Mucosa of stomach (tissue), 1 donor: Measurements from ENCODE around the gene BPIFB2.
"Not testable (repeated sequence)": the region's sequence is repeated elsewhere in the genome, so short reads cannot be mapped to it uniquely, and the experiment has no call there.

Source experiments
- H3K27me3 ChIP-seq: one replicate; pipeline ENCODE4 v1.7.0; 2013; ENCODE audit warnings: mild to moderate bottlenecking, low read length; ENCODE audit not compliant: control insufficient read depth, insufficient read depth
- H3K36me3 ChIP-seq: one replicate; pipeline ENCODE4 v1.7.0; 2013; ENCODE audit warnings: low read length; ENCODE audit not compliant: control insufficient read depth, insufficient read depth
- H3K4me1 ChIP-seq: one replicate; pipeline ENCODE4 v1.7.0; 2013; ENCODE audit warnings: mild to moderate bottlenecking, low read length; ENCODE audit not compliant: control insufficient read depth, insufficient read depth
- H3K4me3 ChIP-seq: one replicate; pipeline ENCODE4 v1.7.0; 2013; ENCODE audit warnings: low read length
- H3K9ac ChIP-seq: one replicate; pipeline ENCODE4 v1.7.0; 2013; ENCODE audit warnings: mild to moderate bottlenecking, low read length, moderate library complexity
- H3K9me3 ChIP-seq: one replicate; pipeline ENCODE4 v1.7.0; 2013; ENCODE audit warnings: mild to moderate bottlenecking, low read length, moderate library complexity; ENCODE audit not compliant: control insufficient read depth
- donor health status: Pancreatic carcinoma.

Gene BPIFB2

DNA sequence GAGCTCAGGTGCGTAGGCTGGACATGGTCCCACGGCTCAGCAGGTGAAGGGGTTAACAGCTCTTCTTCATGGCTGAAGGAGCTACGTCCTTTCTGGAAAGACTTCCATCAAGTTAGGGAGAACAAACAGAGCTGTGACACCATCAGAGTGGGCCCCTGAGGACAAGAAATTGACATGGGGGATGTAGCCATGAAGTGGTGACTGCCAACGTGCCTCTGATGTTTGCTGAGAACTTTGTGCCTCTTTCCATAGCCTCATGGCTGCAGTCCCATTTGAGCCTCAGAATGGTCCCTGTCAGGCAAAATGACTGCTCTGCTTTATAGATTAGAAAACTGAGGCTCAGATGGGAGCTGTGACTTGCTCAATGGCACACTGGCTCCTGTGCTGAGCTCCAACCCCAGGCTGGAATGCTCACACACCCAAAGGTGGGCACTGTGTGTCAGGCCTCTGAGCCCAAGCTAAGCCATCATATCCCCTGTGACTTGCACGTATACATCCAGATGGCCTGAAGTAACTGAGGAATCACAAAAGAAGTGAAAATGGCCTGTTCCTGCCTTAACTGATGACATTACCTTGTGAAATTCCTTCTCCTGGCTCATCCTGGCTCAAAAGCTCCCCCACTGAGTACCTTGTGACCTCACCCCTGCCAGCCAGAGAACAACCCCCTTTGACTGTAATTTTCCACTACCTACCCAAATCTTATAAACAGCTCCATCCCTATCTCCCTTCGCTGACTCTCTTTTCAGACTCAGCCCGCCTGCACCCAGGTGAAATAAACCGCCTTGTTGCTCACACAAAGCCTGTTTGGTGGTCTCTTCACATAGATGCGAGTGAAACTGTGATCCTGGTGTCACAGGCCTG lies 33.1 kb upstream of the BPIFB2 start:
- H3K9ac ChIP-seq, H3K9me3 ChIP-seq, H3K4me1 ChIP-seq, H3K4me3 ChIP-seq, H3K36me3 ChIP-seq, H3K27me3 ChIP-seq: not testable (repeated sequence)

DNA sequence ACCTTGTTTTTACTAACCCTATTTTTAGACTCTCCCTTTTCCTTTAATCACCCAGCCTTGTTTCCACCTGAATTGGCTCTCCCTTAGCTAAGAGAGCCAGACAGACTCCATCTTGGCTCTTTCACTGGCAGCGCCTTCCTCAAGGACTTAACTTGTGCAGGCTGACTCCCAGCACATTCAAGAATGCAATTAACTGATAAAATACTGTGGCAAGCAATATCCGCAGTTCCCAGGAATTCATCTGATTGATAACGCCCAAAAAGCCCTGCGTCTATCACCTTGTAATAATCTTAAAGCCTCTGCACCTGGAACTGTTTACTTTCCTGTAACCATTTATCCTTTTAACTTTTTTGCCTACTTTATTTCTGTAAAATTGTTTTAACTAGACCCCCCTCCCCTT lies 32.4 kb upstream of the BPIFB2 start:
- not testable (repeated sequence) for H3K4me3 ChIP-seq, H3K36me3 ChIP-seq, H3K9me3 ChIP-seq, H3K27me3 ChIP-seq, H3K9ac ChIP-seq, H3K4me1 ChIP-seq

DNA sequence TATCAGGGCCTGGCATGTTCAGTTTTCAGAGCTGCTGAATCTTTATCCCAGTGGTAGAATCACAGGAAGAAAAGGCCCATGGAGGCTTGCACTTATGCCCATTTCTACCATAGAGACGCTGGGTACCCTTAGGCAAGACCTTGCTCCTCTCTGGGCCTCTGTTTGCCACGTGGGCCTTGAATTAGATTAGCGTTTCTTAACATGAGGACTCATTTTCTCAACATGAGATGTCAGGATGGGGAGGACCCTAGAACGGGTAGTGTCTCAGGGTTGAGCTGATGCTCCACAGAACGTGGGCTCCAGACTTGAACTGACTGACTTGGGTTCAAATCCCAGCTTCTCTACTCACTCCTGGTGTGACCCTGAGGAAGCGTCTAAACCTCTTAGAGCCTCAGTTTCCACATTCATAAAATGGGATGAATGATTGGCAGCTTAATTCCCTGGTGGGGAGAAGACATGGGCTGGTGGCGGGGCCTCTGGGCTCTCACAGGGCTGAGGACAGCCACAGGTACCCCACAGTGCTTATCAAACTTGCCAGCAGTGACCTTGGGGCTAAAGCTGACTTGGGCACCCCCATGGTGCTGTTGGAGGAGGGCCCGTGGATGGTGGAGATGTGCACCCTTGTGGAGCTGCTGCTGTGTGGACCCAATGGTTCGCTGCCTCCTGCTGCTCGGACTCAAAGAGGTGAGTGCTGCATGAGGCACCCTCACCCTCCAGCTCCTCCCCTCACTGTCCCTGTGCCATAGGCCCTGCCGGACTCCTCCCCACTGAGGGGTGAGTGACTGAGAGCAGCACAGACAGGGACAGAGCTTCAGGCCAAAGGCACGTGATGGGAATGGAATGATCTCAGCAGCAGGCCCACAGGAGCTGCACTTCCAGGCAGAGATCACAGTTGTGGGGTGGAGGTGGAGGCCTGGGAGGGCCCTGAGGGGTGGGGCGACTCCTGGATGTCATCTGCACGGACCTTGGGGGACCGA lies 31.5 kb upstream of the BPIFB2 start:
- no peaks in the 10 kb centered on the region for H3K4me1 ChIP-seq
- no peak overlapping the region for H3K4me3 ChIP-seq
- H3K36me3 ChIP-seq: no peaks in the 10 kb centered on the region
- no peaks in the 10 kb centered on the region for H3K27me3 ChIP-seq
- no peaks in the 10 kb centered on the region for H3K9me3 ChIP-seq
- no peak overlapping the region for H3K9ac ChIP-seq

DNA sequence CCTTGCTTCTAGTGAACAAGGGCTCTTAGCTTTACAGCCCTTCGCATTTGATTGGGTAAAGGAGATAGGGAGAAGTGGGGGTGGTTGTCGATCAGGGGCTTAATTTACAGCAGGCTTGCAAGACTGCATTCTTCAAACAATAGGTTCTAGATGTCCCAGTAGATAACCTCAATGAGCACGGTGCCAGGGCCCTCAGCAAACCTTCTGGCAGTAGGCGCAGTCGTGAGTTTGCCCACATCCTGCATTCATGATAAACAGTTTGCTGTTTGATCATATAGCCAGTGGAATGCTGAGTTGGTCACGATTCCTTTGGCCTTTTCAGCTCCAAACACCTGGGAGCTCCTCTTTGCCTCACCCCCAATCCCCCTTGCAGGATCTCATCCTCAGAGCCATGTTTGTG lies 30.8 kb upstream of the BPIFB2 start:
- Histone ChIP-seq H3K4me1 (no peaks in the 10 kb centered on the region), H3K9ac (no peak overlapping the region), H3K36me3 (no peaks in the 10 kb centered on the region), H3K9me3 (no peaks in the 10 kb centered on the region), H3K4me3 (no peak overlapping the region), H3K27me3 (no peaks in the 10 kb centered on the region)

DNA sequence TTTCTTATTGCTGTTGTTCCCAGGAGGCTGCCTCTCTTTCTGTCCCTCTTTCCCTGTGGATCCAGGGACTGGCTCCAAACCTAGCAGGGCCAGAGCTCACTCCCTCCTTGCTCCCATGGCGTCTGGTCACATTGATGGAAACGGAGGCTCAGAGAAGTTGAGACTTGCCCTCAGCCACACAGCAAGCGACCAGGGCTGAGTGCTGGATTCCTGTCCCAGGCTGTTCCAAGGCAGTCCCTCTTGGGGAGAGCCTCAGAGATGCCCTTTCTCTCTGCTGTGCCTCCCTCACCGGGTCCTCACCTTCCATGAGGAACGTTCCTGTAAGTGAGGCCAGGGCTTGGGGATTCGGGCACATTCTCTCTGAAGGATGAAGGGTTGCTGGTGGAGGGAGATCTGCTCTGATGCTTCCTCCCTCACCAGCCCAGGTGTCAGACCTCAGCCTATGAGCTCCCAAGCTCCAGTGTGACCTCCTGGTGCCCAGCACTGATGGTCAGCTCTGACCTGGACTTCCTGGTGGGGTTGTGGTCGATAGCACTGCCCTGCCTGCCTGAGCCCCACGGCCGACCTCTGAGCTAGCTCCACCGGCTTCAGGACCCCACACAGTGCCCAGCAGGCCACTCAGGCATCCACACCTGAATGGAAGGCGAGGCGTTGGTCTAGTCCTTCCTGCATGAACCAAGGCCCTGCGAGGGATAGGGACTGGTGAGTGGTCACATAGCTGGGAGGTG lies 30.1 kb upstream of the BPIFB2 start:
- Histone ChIP-seq H3K27me3 (no peaks in the 10 kb centered on the region), H3K9me3 (no peaks in the 10 kb centered on the region), H3K4me1 (no peaks in the 10 kb centered on the region), H3K9ac (no peak overlapping the region), H3K36me3 (no peaks in the 10 kb centered on the region), H3K4me3 (no peak overlapping the region)

DNA sequence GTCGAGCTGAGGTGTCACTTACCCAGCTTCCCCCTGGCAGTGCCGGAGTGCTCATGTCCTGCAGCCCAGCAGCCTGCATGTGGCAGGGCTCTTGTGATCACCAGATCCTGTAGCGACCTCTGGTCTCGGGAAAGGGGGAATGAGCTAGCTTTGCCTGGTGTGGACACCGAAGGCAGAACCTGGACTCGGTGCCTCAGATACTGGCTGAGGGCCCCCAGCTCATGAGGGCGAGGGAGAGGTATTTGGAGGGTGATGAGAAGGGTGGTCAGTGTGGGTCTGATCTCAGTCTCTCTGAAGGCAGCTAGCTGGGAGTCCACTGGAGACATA lies 29.5 kb upstream of the BPIFB2 start:
- no peaks in the 10 kb centered on the region for H3K27me3 ChIP-seq
- no peaks in the 10 kb centered on the region for H3K4me1 ChIP-seq
- no peak overlapping the region for H3K9ac ChIP-seq
- H3K36me3 ChIP-seq: no peaks in the 10 kb centered on the region
- H3K4me3 ChIP-seq: no peak overlapping the region
- no peaks in the 10 kb centered on the region for H3K9me3 ChIP-seq

DNA sequence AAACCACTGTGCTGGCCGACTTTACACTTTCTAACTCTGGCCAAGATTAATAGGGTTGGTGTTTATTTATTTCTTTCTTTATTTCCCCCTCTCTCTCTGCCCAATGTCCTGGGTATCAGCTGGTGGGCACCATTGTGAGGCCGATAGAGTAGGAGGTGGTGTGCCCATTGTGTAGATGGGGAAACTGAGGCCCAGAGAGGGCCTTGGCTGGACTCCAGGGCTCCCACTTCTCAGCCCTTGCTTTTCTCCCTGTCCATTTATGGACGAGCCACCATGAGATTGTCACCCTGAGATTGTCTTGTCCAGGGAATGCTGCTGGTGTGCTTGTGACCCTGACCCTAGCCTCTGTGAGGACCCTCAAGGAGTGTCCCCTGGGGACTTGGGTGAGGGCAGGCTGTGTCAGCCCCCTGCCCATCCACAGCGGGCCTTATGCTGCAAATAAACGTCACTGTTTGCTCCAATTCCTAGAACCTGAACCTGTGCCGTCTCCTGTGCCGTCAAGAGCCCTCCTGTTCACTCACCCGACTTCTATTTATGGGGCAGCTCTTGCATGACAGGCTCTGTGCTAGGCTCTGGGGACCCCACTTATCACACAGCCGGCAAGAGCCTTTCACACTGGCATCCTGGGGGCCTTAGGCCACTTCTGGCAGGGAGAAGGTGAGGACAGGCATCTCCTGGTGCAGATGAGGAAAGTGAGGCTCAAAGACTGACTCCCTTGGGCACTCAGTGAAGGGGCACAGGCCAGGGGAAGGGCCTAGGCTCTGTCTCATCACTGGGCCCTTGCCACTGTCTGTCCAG lies 28.1 kb upstream of the BPIFB2 start:
- H3K36me3 ChIP-seq: no peaks in the 10 kb centered on the region
- no peak overlapping the region for H3K4me3 ChIP-seq
- no peaks in the 10 kb centered on the region for H3K4me1 ChIP-seq
- H3K27me3 ChIP-seq: no peaks in the 10 kb centered on the region
- no peaks in the 10 kb centered on the region for H3K9me3 ChIP-seq
- no peak overlapping the region for H3K9ac ChIP-seq

DNA sequence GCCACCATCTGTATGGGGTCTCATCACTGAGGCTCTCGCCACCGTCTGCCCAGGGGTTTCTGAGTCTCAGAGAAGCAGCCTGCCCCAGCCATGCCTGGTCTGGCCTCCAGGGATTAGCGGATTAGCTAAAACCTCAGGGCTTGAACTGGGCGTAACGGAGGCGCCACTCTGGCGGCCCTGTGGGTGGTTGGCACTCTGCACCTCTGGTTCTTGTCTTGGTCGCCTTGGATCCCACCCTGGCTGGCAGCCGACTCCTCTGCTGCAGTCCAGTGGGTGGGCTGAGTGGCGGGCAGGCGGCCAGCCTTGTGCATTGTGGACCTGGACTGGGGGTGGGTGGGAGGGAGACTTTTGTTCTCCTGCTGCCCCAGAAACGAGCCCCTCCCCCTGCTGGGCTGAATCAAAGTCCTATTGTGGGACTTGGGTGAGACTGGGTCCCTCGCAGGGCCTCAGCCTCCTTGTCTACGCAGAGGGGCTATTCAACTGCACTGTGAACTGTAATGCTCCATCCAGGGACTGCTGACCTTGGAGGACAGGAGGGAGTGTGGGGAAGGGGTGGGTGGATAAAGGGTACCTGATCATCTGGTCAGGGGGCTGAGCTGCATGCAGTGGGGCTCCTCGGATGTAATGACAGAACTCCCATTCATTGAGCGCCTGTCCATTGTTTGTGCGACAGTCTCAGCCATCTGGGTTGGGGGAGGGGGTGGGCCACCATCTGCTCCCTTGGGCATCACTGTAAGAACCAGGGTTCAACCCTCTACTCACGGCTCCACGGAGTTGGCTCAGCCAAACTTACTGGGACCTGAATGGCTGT lies 27.2 kb upstream of the BPIFB2 start:
- Histone ChIP-seq H3K9me3 (no peaks in the 10 kb centered on the region), H3K9ac (no peak overlapping the region), H3K36me3 (no peaks in the 10 kb centered on the region), H3K4me3 (no peak overlapping the region), H3K27me3 (no peaks in the 10 kb centered on the region), H3K4me1 (no peaks in the 10 kb centered on the region)

DNA sequence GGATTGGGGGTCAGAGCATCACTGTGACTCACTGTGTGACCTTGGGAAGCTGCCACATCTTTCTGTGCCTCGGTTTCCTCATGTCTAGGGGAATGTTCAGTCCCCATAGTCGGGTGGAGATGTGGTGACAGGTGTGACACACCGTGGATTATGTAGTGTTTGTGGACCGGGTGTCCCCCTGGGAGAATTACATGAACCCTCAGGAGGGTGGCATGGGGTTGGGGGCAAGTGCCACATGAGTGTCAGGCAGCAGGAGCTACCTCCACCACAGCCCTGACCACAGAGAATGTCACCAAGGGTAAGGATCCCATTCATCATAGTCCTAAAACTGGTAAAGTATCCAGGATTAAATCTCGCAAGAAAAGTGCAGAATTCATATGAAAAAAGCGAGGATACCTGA lies 26.5 kb upstream of the BPIFB2 start:
- no peaks in the 10 kb centered on the region for H3K4me1 ChIP-seq
- H3K9ac ChIP-seq: no peak overlapping the region

DNA sequence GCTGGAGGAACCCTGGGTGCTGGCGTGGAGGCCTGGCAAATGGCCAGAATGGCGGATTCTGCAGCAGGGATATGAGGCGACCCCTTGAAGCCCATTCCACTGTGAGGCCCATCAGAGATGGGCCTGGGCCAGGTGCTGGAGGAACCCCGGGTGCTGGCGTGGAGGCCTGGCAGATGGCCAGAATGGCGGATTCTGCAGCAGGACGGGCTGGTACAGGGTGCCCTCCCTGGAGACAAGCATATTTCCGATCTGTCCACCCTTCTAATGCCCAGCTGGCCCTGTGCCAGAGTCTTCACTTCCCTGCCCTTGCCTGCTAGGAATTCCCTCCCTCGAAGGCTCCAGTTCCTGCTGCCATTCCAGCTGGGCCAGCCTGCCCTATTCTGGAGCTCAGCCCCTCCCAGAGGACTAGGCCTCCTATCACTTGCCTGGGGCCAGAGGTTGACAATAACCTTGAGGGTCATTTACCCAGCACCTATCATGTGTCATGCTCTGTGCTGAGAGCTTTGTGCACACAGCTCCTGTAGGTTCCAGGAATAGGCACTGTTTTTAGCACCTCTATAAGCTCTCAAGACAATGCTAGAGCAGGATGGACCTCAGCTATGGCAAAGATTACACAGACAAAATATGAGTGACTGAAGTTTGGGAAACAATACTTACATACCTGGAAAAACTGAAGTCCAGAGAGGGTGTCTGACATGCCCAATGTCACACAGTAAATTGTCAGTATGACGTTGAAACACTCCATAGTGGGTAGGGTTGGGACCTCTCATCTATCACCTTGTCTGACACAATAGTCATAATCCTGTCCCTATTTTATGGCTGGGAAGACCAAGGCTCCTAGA lies 24.7 kb upstream of the BPIFB2 start:
- Histone ChIP-seq H3K36me3 (no peaks in the 10 kb centered on the region), H3K9ac (no peak overlapping the region), H3K9me3 (no peaks in the 10 kb centered on the region), H3K27me3 (no peaks in the 10 kb centered on the region), H3K4me1 (no peaks in the 10 kb centered on the region), H3K4me3 (no peak overlapping the region)

More for the DNA sequence above, 26.5 kb upstream of the BPIFB2 start:
- H3K9me3 ChIP-seq: no peaks in the 10 kb centered on the region
- H3K36me3 ChIP-seq: no peaks in the 10 kb centered on the region
- no peaks in the 10 kb centered on the region for H3K27me3 ChIP-seq
- H3K4me3 ChIP-seq: no peak overlapping the region
